Measurements from ENCODE around the gene OR6C76. TPM values are rescaled to one million over a fixed set of nuclear protein-coding genes. Genes with fewer than 3 reads are reported as not detected.

Gene OR6C76
- total and polyA plus RNA-seq, 12 donors: not detected

DNA sequence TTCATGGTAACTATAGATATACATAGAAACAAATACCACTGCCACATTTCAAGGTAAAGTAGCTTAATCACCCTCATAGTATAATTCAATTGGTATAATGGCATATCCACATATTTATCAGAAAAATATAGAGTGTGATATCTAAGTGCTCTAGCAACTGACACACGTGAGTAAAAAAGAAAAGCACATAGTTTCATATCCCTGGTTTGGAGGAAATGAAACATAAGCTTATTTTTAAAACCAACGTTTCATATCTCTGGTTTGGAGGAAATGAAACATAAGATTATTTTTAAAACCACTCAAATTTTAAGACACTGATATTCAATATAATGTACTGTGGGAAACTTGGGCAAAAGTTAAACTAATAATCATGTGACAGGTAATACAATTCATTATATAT is 41.8 kb downstream of the OR6C76 start:
- 36 to 49% methylated on average over 2 of the region's 2 CpGs for WGBS, 2 donors

GRCh38 chr12:55469291-55469690 is 43.2 kb downstream of the OR6C76 start:
- intact Hi-C loops (cut with DNase I): no loop called here
- Histone ChIP-seq H3K4me1 (no peaks in the 10 kb centered on the region), H3K27me3 (no peaks in the 10 kb centered on the region), H3K4me3 (no peak overlapping the region), H3K36me3 (no peaks in the 10 kb centered on the region), H3K9me3 (peaks cover 0 to 11% (median 0%) of the 10 kb centered on the region in 11 donors), H3K27ac (no peak overlapping the region)
- DNase-seq (no peak), ATAC-seq (no peak)
- TF ChIP-seq CTCF (IDR thresholded peaks at IDR 0.05): no peak
- WGBS, 2 donors: 57 to 67% methylated on average over 2 of the region's 2 CpGs

More for the DNA sequence above, 41.8 kb downstream of the OR6C76 start:
- Histone ChIP-seq H3K27me3 (no peaks in the 10 kb centered on the region), H3K4me1 (no peaks in the 10 kb centered on the region), H3K9me3 (peaks cover 0 to 21% (median 0%) of the 10 kb centered on the region in 11 donors), H3K36me3 (no peaks in the 10 kb centered on the region), H3K4me3 (no peak overlapping the region), H3K27ac (no peak overlapping the region)
- TF ChIP-seq CTCF (IDR thresholded peaks at IDR 0.05): no peak
- intact Hi-C loops (cut with DNase I): no loop called here
- ATAC-seq (no peak), DNase-seq (no peak)

GRCh38 chr12:55470088-55470829 is 44.2 kb downstream of the OR6C76 start, which contains the start of gene OR6C70:
TSS of gene OR6C70 (minus strand) at chr12:55470138. CDS start at chr12:55470138, 0 bp downstream.
- intact Hi-C loops (cut with DNase I): no loop called here
- 77 to 84% methylated on average over 3 of the region's 3 CpGs for WGBS, 2 donors
- no peak within 1 kb of the TSS for H3K4me3 ChIP-seq
- ATAC-seq (no peak), DNase-seq (no peak)
- H3K4me1 ChIP-seq: no peaks in the 10 kb centered on the region
- H3K9me3 ChIP-seq: peaks cover 0 to 2% (median 0%) of the 10 kb centered on the region in 11 donors
- H3K36me3 ChIP-seq: no peaks in the 10 kb centered on the region
- H3K27ac ChIP-seq: no peak within 1 kb of the TSS
- H3K27me3 ChIP-seq: no peaks in the 10 kb centered on the region
- no peak for TF ChIP-seq CTCF (IDR thresholded peaks at IDR 0.05)

GRCh38 chr12:55472264-55472663 is 46.2 kb downstream of the OR6C76 start:
- Histone ChIP-seq H3K4me1 (no peaks in the 10 kb centered on the region), H3K9me3 (no peaks in the 10 kb centered on the region), H3K4me3 (no peak overlapping the region), H3K27me3 (no peaks in the 10 kb centered on the region), H3K27ac (no peak overlapping the region), H3K36me3 (no peaks in the 10 kb centered on the region)
- ATAC-seq (no peak), DNase-seq (no peak)
- 83 to 84% methylated on average over 1 of the region's 1 CpG for WGBS, 2 donors
- intact Hi-C loops (cut with DNase I): no loop called here
- TF ChIP-seq CTCF (IDR thresholded peaks at IDR 0.05): no peak

Other genes with a start within 250 kb of the OR6C76 start
- not detected for gene OR10A7, start 205.2 kb upstream of the OR6C76 start, total RNA-seq
- gene OR10A7, start 205.2 kb upstream of the OR6C76 start, polyA plus RNA-seq: not detected
- gene OR6C74, start 181.6 kb upstream of the OR6C76 start, total RNA-seq: not detected
- gene OR6C74, start 181.6 kb upstream of the OR6C76 start, polyA plus RNA-seq: not detected
- not detected for gene OR6C6, start 129.7 kb upstream of the OR6C76 start, total RNA-seq
- gene OR6C6, start 129.7 kb upstream of the OR6C76 start, polyA plus RNA-seq: not detected
- gene OR6C1, start 111.9 kb upstream of the OR6C76 start, total RNA-seq: not detected
- gene OR6C1, start 111.9 kb upstream of the OR6C76 start, polyA plus RNA-seq: not detected
- not detected for gene OR6C3, start 95.5 kb upstream of the OR6C76 start, total RNA-seq
- not detected for gene OR6C3, start 95.5 kb upstream of the OR6C76 start, polyA plus RNA-seq
- gene OR6C75, start 63.3 kb upstream of the OR6C76 start, total RNA-seq: not detected
- gene OR6C75, start 63.3 kb upstream of the OR6C76 start, polyA plus RNA-seq: not detected
- not detected for gene OR6C65, start 25.7 kb upstream of the OR6C76 start, total RNA-seq
- gene OR6C65, start 25.7 kb upstream of the OR6C76 start, polyA plus RNA-seq: not detected
- gene OR6C2, start 17.8 kb downstream of the OR6C76 start, total RNA-seq: not detected
- gene OR6C2, start 17.8 kb downstream of the OR6C76 start, polyA plus RNA-seq: not detected
- gene OR6C70, start 43.9 kb downstream of the OR6C76 start, total RNA-seq: under 1 TPM in 1 of 10 donors, not detected in 9; 0.28 TPM
- gene OR6C70, start 43.9 kb downstream of the OR6C76 start, polyA plus RNA-seq: not detected
- gene OR6C68, start 66.1 kb downstream of the OR6C76 start, total RNA-seq: not detected
- gene OR6C68, start 66.1 kb downstream of the OR6C76 start, polyA plus RNA-seq: not detected
- gene OR6C4, start 123.3 kb downstream of the OR6C76 start, total RNA-seq: not detected
- not detected for gene OR6C4, start 123.3 kb downstream of the OR6C76 start, polyA plus RNA-seq
- not detected for gene OR2AP1, start 146.2 kb downstream of the OR6C76 start, total RNA-seq
- not detected for gene OR2AP1, start 146.2 kb downstream of the OR6C76 start, polyA plus RNA-seq
- gene OR10P1, start 210.6 kb downstream of the OR6C76 start, total RNA-seq: not detected
- gene OR10P1, start 210.6 kb downstream of the OR6C76 start, polyA plus RNA-seq: not detected